ENCODE data around the gene MATN1. TPM values are rescaled to one million over a fixed set of nuclear protein-coding genes. Genes with fewer than 3 reads are reported as not detected.
A peak's percentile ranks its signal among the peaks of the same experiment; 100 is the strongest.

MATN1 gene
- total RNA-seq, 1 donor from 2014 or later = not detected

- DNase-seq = no peak
- H3K36me3 ChIP-seq = no peaks in the 10 kb centered on the region
- no peak overlapping the region for H3K4me3 ChIP-seq
- no peak for ATAC-seq
- H3K9me3 ChIP-seq = no peaks in the 10 kb centered on the region
- no peaks in the 10 kb centered on the region for H3K27me3 ChIP-seq (ENCODE audit: low read depth)
- no peaks in the 10 kb centered on the region for H3K4me1 ChIP-seq
- TF ChIP-seq CTCF (IDR thresholded peaks at IDR 0.05) = no peak
- no peak overlapping the region for H3K27ac ChIP-seq
- intact Hi-C loops (cut with DNase I) = no loop called here
Measured at GRCh38 chr1:30701258-30701633, 22.1 kb downstream of the MATN1 start.

- Histone ChIP-seq H3K4me3 (no peak overlapping the region), H3K27me3 (ENCODE audit: low read depth) (no peaks in the 10 kb centered on the region), H3K36me3 (no peaks in the 10 kb centered on the region), H3K9me3 (no peaks in the 10 kb centered on the region), H3K4me1 (no peaks in the 10 kb centered on the region), H3K27ac (no peak overlapping the region)
- DNase-seq (no peak), ATAC-seq (peak in 1 of 2 donors; percentile 7)
- no peak for TF ChIP-seq CTCF (IDR thresholded peaks at IDR 0.05)
- intact Hi-C loops (cut with DNase I) = no loop called here
Measured at GRCh38 chr1:30700528-30701257, 22.7 kb downstream of the MATN1 start.

GRCh38 chr1:30699762-30700161 is 23.6 kb downstream of the MATN1 start:
- intact Hi-C loops (cut with DNase I) = no loop called here
- Histone ChIP-seq H3K27ac (no peak overlapping the region), H3K9me3 (no peaks in the 10 kb centered on the region), H3K4me1 (no peaks in the 10 kb centered on the region), H3K27me3 (ENCODE audit: low read depth) (peaks cover 6% of the 10 kb centered on the region), H3K4me3 (no peak overlapping the region), H3K36me3 (no peaks in the 10 kb centered on the region)
- no peak for ATAC-seq
- no peak for DNase-seq
- TF ChIP-seq CTCF (IDR thresholded peaks at IDR 0.05) = no peak

GRCh38 chr1:30698401-30698981 is 24.9 kb downstream of the MATN1 start:
- ATAC-seq = peak in 1 of 2 donors; percentile 13

More at GRCh38 chr1:30698401-30698981, 24.9 kb downstream of the MATN1 start:
- peaks cover 8% of the 10 kb centered on the region for H3K27me3 ChIP-seq (ENCODE audit: low read depth)
- H3K9me3 ChIP-seq = no peaks in the 10 kb centered on the region
- DNase-seq = no peak
- intact Hi-C loops (cut with DNase I) = no loop called here
- TF ChIP-seq CTCF (IDR thresholded peaks at IDR 0.05) = no peak
- H3K36me3 ChIP-seq = no peaks in the 10 kb centered on the region
- H3K4me3 ChIP-seq = no peak overlapping the region
- H3K27ac ChIP-seq = no peak overlapping the region
- H3K4me1 ChIP-seq = no peaks in the 10 kb centered on the region

All from lower lobe of right lung (tissue), 2 donors.